Activated naive CD4-positive, alpha-beta T cell (primary cell): ENCODE measurements around the gene GLRA3.
"Not testable (repeated sequence)": the region's sequence is repeated elsewhere in the genome, so short reads cannot be mapped to it uniquely, and the experiment has no call there.

Experiments
- DNase-seq, 4 experiments: peaks; one replicate each; lab custom pipeline; 2025; lab: John Stamatoyannopoulos, UW

The GLRA3 gene

DNA sequence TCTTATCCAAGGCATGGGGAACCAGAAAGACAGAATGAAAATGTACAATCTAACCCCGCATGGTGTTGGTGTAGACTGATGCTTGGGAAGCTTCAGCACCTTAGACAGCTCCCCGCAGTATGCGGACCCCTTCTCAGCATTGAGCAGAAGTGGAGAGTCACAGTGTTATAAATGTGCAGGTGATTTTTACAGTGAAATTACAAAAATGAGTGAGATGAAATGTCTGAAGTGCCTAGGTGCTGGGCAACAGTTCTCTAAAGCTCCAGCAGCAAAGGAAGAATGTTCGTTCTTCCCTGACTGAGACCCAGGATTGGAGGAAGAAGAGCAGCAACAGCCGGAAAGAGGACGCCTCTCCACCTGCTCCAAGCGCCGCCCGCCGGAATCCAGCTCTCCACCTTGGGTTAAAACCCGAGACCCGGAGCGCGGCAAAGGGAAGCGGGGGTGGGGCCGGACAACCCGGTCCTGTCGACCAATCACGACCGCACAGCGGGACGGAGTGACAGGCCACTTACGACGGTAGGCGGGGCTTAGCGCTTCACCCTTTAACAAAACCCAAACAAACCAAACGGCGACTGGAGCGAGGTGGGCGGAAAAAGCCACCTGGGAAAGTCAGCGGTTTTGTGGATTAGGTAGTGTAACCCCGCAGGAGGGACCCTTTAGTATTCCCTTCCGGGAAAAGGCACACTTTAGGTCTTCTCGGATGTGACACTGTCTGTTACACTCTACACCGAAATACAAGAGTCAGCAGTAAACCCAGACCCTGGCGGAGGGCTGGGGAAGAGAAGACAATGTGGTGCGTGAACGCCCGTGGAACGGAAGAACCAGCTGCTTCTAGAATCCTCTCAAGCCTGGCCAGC lies at the start of gene GLRA3:
Gene GLRA3, minus strand, starts transcription at position 403 of the 857 bp plus-strand sequence. CDS start 436 bp downstream, outside the sequence.
- DNase-seq = no peak

DNA sequence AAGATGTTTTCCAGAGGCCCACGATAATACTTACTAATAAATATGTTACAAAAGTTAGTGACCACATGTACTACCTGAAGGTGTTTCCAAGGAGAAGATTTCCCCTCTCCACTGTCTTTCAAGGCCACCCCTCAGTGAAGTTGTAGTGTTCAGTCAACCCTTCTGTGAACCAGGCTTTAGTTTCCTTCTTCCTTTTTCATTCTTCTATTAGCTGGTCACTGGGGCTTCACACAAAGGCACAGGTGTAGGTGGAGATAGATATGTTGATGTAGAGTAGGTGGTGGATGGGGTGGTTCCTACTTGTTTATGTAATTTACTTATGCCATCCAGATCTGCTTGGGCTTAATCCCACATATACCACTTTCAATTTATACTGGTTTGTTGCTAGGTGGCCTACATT lies 45.9 kb upstream of the GLRA3 start:
- DNase-seq = no peak

DNA sequence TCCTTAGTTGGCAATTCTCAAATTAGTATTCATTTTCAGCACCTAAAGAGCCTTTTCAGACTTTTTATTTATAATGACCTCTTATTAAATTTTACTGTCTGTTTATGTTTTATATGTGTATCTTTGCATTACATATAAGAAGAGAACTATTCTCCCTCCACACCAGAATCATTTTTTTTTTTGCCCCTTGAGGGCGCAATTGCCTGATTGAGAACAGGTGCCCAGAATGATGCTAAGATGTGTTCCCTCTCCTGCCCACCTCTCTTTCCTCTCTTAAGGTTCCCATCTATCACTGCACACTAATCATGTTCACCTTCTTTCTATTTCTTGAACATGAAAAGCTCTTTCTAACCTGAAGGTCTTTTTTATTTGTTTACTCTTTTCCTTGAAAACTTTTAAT lies 44.9 kb upstream of the GLRA3 start:
- DNase-seq = no peak

DNA sequence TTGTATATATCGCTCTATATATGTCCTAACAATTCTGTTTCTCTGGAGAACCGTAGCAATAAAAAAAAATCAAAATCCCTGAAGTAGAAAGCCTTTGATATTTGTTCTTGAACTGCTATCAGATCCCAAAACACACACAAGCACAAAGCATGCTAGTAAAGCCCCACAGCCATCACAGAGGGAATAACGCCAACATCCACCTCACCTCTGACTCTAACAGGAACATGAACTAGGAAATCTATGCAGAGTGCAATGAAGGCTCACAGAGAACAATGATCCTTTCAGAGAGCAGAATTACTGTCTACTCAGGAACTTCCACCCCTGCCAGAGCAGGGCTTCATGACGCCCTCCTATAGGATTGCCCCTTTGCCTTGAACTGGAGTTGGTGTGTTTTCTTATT lies 44.1 kb upstream of the GLRA3 start:
- DNase-seq = not testable (repeated sequence)

DNA sequence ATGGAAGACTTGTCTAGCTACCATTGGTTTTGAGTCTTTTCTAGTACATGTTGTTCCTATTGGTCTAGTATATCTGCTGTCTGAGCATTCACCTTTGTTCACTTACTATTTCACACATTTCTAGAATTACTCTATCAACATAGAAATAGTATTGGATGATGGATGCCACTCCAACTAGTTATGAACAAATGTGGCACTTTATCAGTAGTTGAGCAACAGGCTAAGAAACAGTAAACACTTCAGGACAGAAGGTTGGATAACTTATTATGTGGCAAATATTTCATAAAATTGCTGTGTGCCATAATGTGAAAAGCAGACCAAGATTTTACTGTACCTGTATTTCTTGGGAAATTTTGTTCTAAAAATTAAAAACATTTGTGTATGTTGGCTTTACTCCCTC lies 42.4 kb upstream of the GLRA3 start:
- DNase-seq = no peak

DNA sequence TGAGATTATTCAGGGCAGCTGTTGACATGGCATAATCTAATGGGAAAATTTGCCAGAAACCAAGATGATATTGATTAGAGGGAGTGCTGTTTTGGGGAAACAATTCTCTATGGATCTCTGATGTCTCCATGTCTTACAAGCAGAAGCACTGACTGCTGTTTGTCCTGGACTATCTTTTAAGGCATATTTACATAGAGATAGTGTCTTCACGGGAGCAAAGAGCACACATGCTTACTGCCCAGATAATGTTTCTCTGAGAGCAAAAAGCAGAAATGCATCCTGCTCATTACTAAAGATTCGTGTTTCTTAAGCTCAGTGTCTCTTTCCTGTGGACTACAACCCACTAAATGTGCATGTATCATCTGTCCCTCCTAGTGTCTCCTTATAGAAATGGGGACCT lies 41.3 kb upstream of the GLRA3 start:
- DNase-seq = no peak

DNA sequence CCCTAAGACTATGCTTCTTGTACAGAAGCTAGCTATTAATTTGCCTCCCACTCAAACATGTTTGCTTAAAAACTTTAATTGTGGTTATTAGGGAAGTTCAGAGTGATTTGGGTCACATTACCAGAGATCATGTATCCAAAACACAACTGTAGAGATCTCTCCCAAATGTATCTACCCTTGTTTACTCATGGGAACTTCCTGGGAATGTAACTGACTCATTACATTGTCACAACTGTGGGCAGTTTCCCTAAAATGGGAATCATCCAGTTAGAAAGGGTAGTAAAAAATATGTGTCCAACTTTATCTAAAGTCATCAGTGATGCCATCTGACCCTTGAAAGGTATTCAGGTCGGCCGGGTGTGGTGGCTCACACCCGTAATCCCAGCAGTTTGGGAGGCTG lies 40.3 kb upstream of the GLRA3 start:
- DNase-seq = no peak

DNA sequence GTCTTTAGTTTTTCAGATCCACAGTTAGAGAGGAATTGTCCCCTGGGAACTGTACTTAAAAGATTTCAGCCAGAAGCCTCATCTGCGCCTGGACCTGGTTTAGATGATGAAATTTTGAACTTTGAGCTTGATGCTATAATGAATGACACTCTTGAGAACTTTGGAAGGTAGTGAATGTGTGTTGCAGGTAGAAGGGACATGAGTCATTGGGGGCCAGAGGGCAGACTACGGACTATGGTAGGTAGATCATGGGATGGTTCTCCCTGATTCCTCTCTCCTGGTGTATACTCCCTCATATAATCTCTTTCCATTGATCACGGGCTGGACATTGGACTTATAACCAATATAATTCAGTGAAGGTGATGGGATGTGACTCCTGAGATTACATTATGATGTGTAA lies 38.9 kb upstream of the GLRA3 start:
- DNase-seq = no peak

DNA sequence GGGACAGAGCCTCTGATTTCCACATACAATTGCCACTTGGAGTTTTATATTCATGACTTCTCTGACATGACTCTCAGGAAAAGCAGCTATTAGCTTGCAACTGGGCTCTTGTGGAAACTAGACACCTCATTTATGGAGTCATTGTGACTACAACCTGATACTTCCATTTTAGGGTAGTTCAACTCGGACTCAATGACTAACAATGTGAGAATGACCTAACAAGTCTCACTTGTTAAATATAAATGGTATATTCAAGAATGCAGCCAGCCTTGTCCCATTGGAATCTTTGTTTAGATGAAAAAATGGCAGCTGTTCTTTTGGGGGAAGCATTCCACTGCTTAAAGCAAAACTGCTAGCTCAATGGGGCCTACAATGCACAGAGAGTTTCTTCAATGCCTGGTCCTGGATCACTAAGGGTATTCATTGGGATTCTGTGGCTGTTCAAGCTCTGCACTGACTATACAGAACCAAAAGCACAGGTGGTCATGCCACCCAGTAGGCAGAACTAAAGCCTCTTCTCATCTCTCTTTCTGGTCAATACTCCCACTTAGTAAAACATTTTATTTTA lies 36.5 kb upstream of the GLRA3 start:
- no peak for DNase-seq

DNA sequence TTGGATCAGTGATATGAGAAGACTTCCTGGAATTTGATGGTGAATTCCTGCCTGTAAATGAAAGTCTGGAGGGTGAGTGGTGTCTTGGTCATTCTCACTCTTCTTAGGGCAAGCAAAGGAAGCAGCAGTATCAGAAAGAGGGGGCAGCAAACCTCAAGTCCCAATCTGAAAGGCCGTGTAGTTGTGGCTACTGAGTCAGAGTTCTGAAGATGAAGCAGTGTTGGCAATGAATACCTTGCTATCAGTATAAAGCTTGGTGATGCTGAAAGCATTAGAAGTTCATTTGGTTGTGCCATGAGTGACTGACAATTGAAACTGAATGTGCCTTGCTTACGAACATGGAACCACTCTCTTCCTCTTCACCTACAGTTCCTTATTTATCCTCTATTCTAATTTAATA lies 35.0 kb upstream of the GLRA3 start:
- no peak for DNase-seq

DNA sequence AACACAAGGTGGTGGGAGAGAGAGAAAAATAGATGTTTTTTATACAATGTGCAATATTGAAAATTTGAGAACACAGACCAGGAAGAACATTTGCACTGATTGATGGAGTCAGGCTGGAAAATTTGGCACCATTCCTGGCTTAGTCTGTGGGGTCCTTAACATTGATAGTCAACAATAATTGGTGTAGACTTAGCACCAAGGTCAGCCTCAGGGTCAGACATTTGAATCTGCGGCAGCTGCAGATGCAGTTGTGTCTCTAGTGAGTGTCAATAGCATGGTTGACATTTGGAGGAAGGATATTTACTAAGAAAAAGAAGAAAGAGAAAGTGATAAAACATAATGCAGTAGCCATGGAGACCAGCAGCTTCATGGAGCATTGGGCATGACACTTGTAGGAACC lies 31.5 kb upstream of the GLRA3 start:
- no peak for DNase-seq

DNA sequence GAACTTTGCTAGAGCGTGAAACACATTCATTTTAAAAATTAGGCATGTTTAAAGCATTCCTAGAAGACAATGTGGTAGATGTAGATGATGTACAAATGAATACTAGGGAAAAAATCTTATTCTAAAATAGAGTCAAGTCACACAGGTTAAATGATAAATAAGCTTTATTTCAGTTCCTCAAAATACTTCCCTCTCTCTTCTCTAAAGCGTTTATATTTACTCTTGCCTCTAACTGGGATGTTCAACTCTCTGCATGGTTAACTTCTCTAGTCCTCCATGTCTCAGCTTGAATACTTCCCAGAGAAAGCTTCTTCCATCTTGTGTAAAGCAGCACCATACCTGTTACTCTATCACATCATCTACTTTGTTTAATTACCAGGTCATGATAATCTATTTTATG lies 30.9 kb upstream of the GLRA3 start:
- DNase-seq = no peak

DNA sequence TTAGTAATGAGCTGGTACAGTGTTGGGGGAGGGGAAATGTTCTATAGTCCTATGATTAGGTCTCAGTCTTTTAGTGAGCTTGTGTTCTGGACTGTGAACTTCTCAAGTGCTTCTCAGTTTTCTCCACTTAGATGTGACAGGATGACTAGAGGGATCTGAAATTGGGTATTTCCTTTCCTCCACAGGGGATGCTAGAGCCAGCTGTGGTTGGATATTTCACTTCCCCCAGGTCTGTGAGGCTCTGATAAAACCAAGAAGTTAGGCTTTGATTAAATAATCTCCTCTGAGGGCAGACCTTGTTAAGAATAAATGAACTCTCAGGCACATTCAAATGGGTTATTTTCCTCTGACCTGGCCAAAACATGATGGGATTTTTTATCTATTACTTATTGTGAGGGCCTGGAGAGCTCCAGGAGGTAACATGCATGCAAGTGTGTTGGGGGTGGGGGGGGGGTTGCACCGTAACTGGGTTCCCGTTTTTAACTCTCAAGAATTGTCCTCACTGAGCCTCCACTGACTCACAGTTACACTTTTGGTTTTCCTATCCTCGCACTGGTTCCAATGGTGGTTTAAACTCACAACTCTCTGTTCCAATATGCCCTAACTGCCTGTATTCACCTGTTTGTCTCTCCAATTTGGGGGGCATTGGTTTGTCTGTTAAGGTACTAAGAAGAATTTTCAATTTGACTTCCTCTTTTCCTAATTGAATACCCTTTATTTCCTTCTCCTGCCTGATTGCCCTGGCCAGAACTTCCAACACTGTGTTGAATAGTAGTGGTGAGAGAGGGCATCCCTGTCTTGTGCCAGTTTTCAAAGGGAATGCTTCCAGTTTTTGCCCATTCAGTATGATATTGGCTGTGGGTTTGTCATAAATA lies 28.1 kb upstream of the GLRA3 start:
- no peak for DNase-seq

DNA sequence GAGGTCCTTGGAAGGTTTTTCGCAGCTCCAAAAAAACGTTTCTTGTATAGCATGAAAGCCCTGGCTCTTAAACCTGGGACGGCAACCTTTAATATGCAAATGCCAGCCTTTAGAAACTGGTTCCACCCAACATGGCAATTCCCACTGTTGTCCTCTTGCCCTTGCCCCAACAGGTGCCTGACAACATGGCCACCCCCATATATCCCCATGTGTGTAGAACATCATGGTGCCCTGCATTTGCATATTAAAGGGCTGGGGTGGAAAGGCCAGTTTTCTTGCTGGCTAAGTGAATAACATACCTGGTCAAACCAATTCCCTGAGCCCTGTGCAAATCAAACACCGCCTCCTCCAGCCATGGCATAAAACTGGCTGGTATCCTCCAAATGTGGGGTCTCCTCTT lies 26.0 kb upstream of the GLRA3 start:
- DNase-seq = no peak

DNA sequence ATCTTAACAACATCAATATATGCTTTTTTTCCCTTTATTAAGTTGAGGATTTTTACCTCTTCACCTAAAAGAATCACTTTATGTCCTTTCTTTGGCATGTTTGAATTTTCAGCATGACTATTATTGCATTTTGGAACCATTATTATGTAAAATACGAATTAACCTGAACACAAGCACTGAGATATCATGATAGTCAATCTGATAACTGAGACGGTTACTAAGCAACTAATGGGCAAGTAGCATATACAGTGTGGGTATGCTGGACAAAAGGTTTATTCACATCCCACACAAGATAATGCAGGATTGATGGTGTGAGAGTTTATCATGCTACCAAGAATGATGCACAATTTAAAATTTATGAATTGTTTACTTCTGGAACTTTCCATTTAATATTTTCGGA lies 24.6 kb upstream of the GLRA3 start:
- no peak for DNase-seq

DNA sequence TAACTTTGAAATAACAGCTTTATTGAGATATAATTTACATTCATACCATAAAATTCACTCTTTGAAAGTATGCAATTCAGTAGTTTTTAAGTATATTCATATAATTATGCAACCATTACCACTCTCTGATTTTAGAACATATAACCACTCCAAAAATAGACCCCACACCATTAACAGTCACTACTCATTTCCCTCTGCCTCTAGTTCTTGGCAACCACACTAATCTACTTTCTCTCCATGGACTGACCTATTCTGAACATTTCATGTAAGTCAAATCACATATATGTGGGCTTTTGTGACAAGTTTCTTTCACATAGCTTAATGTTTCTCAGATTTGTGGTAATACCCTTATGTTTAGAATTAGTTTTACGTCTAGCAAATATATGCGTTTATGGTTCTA lies 19.5 kb upstream of the GLRA3 start:
- DNase-seq = no peak

DNA sequence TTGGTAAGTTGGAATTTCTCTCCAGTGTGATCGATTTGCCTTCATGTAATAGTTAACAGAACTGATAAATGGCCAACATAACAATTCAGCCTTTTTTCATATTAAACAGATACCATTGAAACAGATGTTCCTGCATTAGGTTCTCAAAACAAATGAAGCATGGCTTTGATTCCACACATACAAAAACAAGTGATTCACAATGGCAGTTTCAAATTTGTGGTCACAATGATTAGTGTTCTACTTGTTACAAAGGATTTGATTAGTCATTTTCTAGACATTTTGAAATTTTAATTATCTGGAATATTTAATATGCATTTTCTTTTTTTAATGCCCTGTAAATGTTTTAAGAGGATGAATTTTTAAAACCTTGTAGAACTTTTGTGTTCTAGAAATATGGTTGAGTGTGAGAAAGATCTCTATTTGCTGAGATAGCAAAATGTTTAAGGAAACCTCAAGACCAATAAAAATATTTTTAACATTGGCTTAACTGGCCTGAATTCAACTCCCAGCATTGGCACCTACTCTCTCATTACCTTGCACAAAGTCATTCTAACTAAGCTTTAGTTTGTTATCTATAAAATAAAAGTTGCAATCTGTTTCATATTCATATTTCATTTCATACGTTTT lies 18.9 kb upstream of the GLRA3 start:
- DNase-seq = no peak

DNA sequence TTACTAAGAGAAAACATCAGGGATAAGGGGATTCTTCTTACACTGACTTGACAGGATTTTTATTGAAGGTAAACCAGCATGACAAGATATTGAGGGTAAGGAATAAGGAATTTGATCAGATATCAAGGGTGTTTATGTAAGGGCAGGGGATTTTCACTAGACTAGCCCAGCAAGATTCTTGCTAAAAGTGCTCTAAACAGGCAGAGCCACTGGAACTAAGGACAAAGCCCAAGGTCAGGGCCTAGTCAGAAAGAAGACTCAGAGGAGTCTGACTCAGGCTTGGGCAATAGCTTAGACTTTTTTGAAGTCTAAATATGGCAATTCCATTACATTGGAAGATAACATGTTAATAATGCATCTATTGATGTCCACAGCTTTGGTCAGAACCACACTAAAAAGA lies 6.5 kb upstream of the GLRA3 start:
- no peak for DNase-seq

DNA sequence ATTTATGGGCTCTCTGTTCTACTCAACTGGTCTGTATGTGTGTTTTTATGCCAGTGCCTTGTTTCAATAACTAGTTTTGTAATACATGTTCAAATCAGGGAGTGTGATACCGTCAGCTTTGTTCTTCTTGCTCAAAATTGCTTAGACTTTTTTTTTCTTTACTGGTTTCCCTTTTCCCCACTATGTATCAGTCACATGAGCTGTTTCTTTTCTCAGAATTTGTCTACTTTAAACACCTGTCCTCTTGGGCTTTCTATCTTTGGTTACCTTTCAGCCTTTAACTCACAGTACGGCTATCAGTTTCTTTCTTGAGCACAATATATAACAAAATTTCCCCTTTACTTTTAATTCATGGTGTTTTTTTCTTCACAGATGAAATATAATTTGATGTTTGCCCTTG lies 5.4 kb upstream of the GLRA3 start:
- no peak for DNase-seq

DNA sequence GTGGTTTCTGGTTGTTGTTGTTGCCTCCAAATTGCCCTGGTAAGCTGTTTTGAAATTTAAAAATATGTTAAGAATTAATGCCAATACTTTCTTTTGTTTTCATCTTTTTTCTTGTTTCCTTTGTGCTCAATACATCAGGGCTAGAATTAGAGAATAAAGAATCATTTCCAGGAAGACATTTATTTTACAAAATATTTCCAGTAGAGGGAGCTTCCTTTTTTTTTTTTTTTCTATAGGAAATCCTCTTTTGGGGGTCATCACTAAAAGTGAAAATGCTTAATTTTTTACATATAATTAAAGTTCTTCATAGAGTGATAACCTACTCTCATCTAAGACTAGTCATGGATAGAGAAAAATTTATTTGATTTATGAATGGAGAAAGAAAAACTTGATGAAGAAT lies 2.4 kb downstream of the GLRA3 start:
- DNase-seq = no peak

DNA sequence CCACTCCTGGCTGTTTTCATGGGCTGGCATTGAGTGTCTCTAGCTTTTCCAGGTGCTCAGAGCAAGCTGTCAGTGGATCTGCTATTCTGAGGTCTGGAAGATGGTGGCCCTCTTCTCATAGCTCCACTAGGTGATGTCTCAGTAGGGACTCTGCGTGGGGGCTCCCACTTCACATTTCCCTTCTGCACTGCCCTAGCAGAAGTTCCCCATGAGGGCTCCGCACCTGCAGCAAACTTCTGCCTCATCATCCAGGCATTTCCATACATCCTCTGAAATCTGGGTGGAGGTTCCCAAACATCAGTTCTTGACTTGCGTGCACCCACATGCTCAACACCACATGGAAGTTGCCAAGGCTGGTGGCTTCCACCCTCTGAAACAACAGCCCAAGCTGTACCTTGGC lies 13.8 kb downstream of the GLRA3 start:
- DNase-seq = no peak

DNA sequence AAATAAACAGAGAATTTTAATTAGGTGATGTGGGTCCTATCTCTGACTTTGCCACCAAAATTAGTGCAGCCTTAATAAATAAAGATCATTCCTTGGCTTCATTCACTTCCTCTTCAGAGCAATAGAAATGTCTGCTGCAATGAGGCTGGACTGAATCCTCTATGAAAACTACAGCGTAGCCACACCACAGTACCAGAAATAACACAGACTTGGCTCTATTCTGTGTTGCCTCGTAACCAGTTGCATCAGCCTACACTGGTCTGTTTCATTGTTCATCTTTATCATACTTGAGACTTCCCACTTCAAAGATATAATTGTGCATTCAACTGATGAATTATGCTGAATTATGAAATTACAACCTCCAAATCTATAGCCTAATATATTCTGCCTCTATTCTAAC lies 15.8 kb downstream of the GLRA3 start:
- no peak for DNase-seq

DNA sequence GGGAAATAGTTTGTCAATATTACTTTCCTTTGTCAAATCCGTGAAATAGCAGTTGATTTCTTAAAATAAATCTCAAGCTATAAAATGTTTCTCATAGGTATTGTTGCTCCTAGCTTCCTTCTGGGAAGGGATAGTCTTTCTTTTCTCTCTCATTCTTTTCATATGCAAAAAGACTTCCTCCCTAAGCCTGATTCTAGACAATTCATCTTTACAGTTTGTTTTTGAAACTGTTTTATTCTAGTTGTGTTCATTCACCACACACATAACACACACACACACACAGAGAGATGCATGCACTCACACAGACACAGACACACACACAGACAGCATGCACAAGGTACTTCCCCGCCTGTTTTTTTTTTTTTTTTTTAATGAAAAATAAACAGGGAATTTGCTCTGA lies 18.2 kb downstream of the GLRA3 start:
- no peak for DNase-seq
